HepG2 (cell line): ENCODE data around the gene ADAMTS12. TPM values are rescaled to one million over a fixed set of nuclear protein-coding genes. Genes with fewer than 3 reads are reported as not detected.

Source experiments
- ATAC-seq: fragments of 200-7000 bp; cut with Tn5 transposase; 3 replicates; pipeline ENCODE4 v1.9.1; 2020; ENCODE audit warnings: mild to moderate bottlenecking, moderate library complexity
- BruUV-seq: library from RNA; stranded (reverse); fragments of 400-500 nt; replicated peaks from 2 replicates; lab custom pipeline; 2021; lab: Mats Ljungman, UMichigan
- CTCF ChIA-PET: fragments of 300-600 bp; formaldehyde crosslinking; extraction: SDS; loops from one replicate; lab custom pipeline; 2021; ENCODE audit warnings: low total read pairs, inconsistent platforms, low intra/inter-chr PET ratio; lab: Yijun Ruan, JAX
- POLR2A ChIA-PET: fragments of 350-600 bp; sonication (Branson Sonifier 250); formaldehyde crosslinking; loops from one replicate; lab custom pipeline; 2020; ENCODE audit warnings: antibody characterized with exemption, inconsistent platforms; lab: Yijun Ruan, JAX
- DNase-seq: peaks from one replicate; pipeline ENCODE4 v3.0.0-alpha.2; 2015; ENCODE audit warnings: low spot score
- FAIRE-seq: peaks from 3 replicates; lab custom pipeline; 2011; peaks lifted over from hg19 to GRCh38; lab: Jason Lieb, UNC
- H2AFZ ChIP-seq: one replicate; pipeline ENCODE4 v1.6.1; 2011; ENCODE audit warnings: low read length, inconsistent platforms
- H3K27ac ChIP-seq: fragments of 300-600 bp; 3 replicates; pipeline ENCODE4 v1.8.0; 2011; ENCODE audit warnings: mixed run types, mild to moderate bottlenecking, mixed read lengths, low read length, inconsistent platforms; ENCODE audit not compliant: insufficient read depth; ENCODE audit errors: extremely low read length
- H3K27me3 ChIP-seq, 2 experiments: fragments of 200-600 bp in 1 of 2; 2 replicates in 1 of 2; 3 replicates in 1 of 2; pipeline versions ENCODE4 v1.6.0 to v1.8.0; 2011; ENCODE audit warnings: low read length in 2 of 2, mild to moderate bottlenecking in 2 of 2, moderate library complexity in 2 of 2, inconsistent platforms in 1 of 2; ENCODE audit not compliant: insufficient read depth in 2 of 2, control insufficient read depth in 1 of 2
- H3K36me3 ChIP-seq, 2 experiments: fragments of 200-600 bp in 1 of 2; replicated peaks in 1 of 2; 2 replicates in 1 of 2; 3 replicates in 1 of 2; pipeline versions ENCODE4 v1.5.1 to v1.8.0; 2011; ENCODE audit warnings: low read length in 2 of 2, inconsistent platforms in 1 of 2; ENCODE audit not compliant: insufficient read depth in 2 of 2, control insufficient read depth in 1 of 2
- H3K4me1 ChIP-seq: 2 replicates; pipeline ENCODE4 v1.5.1; 2012; ENCODE audit warnings: low read length, inconsistent platforms; ENCODE audit not compliant: insufficient read depth
- H3K4me2 ChIP-seq: 2 replicates; pipeline ENCODE4 v1.6.0; 2011; ENCODE audit warnings: low read depth, low read length, inconsistent platforms
- H3K4me3 ChIP-seq, 3 experiments: fragments of 200-600 bp in 1 of 3; sonication (generic), shearing (Covaris generic) in 1 of 3; replicated peaks in 1 of 3; 2 replicates each; pipeline ENCODE4 v1.5.1; 2011 to 2016; ENCODE audit warnings: low read length in 3 of 3, inconsistent platforms in 2 of 3, low read depth in 2 of 3, mild to moderate bottlenecking in 2 of 3, control low read depth in 1 of 3, mixed read lengths in 1 of 3; ENCODE audit not compliant: insufficient read depth in 1 of 3
- H3K79me2 ChIP-seq: one replicate; pipeline ENCODE4 v1.6.1; 2011; ENCODE audit warnings: low read length, inconsistent platforms; ENCODE audit not compliant: insufficient read depth
- H3K9ac ChIP-seq: 2 replicates; pipeline ENCODE4 v1.6.0; 2011; ENCODE audit warnings: mild to moderate bottlenecking, low read depth, low read length, inconsistent platforms; ENCODE audit not compliant: insufficient read depth
- H3K9me3 ChIP-seq: 2 replicates; pipeline ENCODE4 v1.5.1; 2012; ENCODE audit warnings: mild to moderate bottlenecking, low read length
- H4K20me1 ChIP-seq: 2 replicates; pipeline ENCODE4 v1.6.0; 2011; ENCODE audit warnings: inconsistent platforms, mild to moderate bottlenecking, low read length, moderate library complexity; ENCODE audit not compliant: insufficient read depth
- CREBL2 ChIP-seq: sonication (generic); formaldehyde crosslinking; IDR thresholded peaks from 2 replicates; pipeline ENCODE4 v1.8.1; 2023; ENCODE audit warnings: missing genetic modification reagents, mild to moderate bottlenecking, borderline replicate concordance
- MAFK ChIP-seq, 2 experiments: IDR thresholded peaks in 1 of 2; conservative IDR thresholded peaks in 1 of 2; 2 replicates each; pipeline ENCODE4 v1.6.1; 2011; ENCODE audit warnings: improper control_type of control experiment in 2 of 2, low read length in 2 of 2
- ONECUT2 ChIP-seq: sonication (generic); formaldehyde crosslinking; IDR thresholded peaks from 2 replicates; pipeline ENCODE4 v1.4.0; 2020; ENCODE audit warnings: missing genetic modification reagents
- RXRB ChIP-seq: IDR thresholded peaks from 2 replicates; pipeline ENCODE4 v1.6.1; 2016; ENCODE audit warnings: borderline replicate concordance, missing genetic modification reagents, missing compliant biosample characterization
- TFE3 ChIP-seq: IDR thresholded peaks from 2 replicates; pipeline ENCODE4 v1.6.1; 2016
- THYN1 ChIP-seq: sonication (generic); formaldehyde crosslinking; IDR thresholded peaks from 2 replicates; pipeline ENCODE4 v1.8.1; 2023; ENCODE audit warnings: low read depth, mild to moderate bottlenecking, moderate library complexity, missing genetic modification reagents, borderline replicate concordance
- ZBTB2 ChIP-seq: sonication (generic); formaldehyde crosslinking; IDR thresholded peaks from 2 replicates; pipeline ENCODE4 v1.8.0; 2022; ENCODE audit warnings: low read depth, missing genetic modification reagents
- ZMAT5 ChIP-seq: sonication (generic); formaldehyde crosslinking; IDR thresholded peaks from 2 replicates; pipeline ENCODE4 v1.5.0; 2020; ENCODE audit warnings: mild to moderate bottlenecking, low read depth, missing genetic modification reagents, borderline replicate concordance
- ZNF441 ChIP-seq: sonication (generic); formaldehyde crosslinking; IDR thresholded peaks from 2 replicates; pipeline ENCODE4 v1.7.0; 2021; ENCODE audit warnings: missing genetic modification reagents, borderline replicate concordance
- WGBS: methylation state at CpG from one replicate; pipeline ENCODE4 v1.1.6; 2017; ENCODE audit warnings: low lambda C conversion rate; 5-methylcytosine and 5-hydroxymethylcytosine counted together
- in situ Hi-C: cut with HindIII; loops from 2 replicates; pipeline ENCODE4 v1.10.0; 2017; ENCODE audit warnings: low pct_unique_long_range_greater_than_20kb; ENCODE audit not compliant: extremely low pct_ligation_motif_present
- intact Hi-C: fragments of 100-400 bp; cut with micrococcal nuclease; formaldehyde crosslinking; loops from one replicate; pipeline ENCODE4 v1.10.0; 2022; ENCODE audit not compliant: unreplicated experiment
- polyA plus RNA-seq, 8 experiments: library from polyadenylated mRNA; depleted of rRNA in 3 of 8; stranded (reverse) in 7 of 8; unstranded in 1 of 8; fragments of >200 nt; fragmentation: Illumina TruSeq in 4 of 8; extraction: Trizol in 4 of 8; gene quantifications; 2 replicates each; pipeline versions ENCODE4 v1.2.1 to v1.2.3, GENCODE V29; 2011 to 2016; ENCODE audit warnings: low read depth in 4 of 8, missing spikeins in 1 of 8, mixed read lengths in 1 of 8; ENCODE audit not compliant: insufficient read depth in 1 of 8
- total RNA-seq, 5 experiments: library from RNA; depleted of rRNA; stranded (reverse); fragments of >200 nt; fragmentation: Illumina TruSeq; extraction: Trizol; gene quantifications; 2 replicates each; pipeline ENCODE4 v1.2.3, GENCODE V29; 2016; ENCODE audit warnings: low read depth in 1 of 5

Gene ADAMTS12
- total and polyA plus RNA-seq, 2 of the 13 experiments (the other 11 are each of a cell fraction or from before 2014, with no cell fraction given), result 0.03 TPM; not detected in 1

- no peak for TF ChIP-seq RXRB (CRISPR knock-in tag)
- no peak for TF ChIP-seq ONECUT2 (CRISPR knock-in tag)
- no peak for TF ChIP-seq ZNF441
- no peak for TF ChIP-seq CREBL2 (CRISPR knock-in tag)
- no peak for TF ChIP-seq THYN1 (CRISPR knock-in tag)
- TF ChIP-seq ZMAT5 (CRISPR knock-in tag), result no peak
- TF ChIP-seq TFE3 (CRISPR knock-in tag), result no peak
Measured at GRCh38 chr5:33526755-33527154, 365.0 kb downstream of the ADAMTS12 start (continued).

GRCh38 chr5:33524476-33524875 lies 367.3 kb downstream of the ADAMTS12 start:
- no peak overlapping the region for H3K4me3 ChIP-seq
- DNase-seq (no peak), FAIRE-seq (no peak), ATAC-seq (no peak)
- no peaks in the 10 kb centered on the region for H3K9me3 ChIP-seq
- 0 out of 4 replicates have a peak, but pooled peaks of 1 of the 2 experiments have one; percentile 13 for TF ChIP-seq MAFK (conservative IDR thresholded peaks at IDR 0.05 in 1 of 2, IDR thresholded peaks at IDR 0.05 in 1 of 2; ENCODE audit: low read length in 2 of 2)
- no peak for TF ChIP-seq ZBTB2 (CRISPR knock-in tag)
- H3K27ac ChIP-seq, result no peak overlapping the region
- no peaks in the 10 kb centered on the region for H3K27me3 ChIP-seq
- H3K9ac ChIP-seq, result no peak overlapping the region
- 30% methylated on average over 2 of the region's 2 CpGs for WGBS
- H3K79me2 ChIP-seq, result no peaks in the 10 kb centered on the region
- POLR2A ChIA-PET, result no interaction called here
- H2AFZ ChIP-seq, result no peak overlapping the region
- H3K4me1 ChIP-seq, result peaks cover 15% of the 10 kb centered on the region
- CTCF ChIA-PET, result no interaction called here
- in situ Hi-C loops, result no loop called here
- intact Hi-C loops, result loop anchor here (10.0 kb wide), 1 partner anchor 60 kb away; no protein-coding TSS in a partner anchor
- BruUV-seq, result no TSS peak
- no peaks in the 10 kb centered on the region for H4K20me1 ChIP-seq
- no peaks in the 10 kb centered on the region for H3K36me3 ChIP-seq
- H3K4me2 ChIP-seq, result no peak overlapping the region
